H1 (cell line): ENCODE results near the gene LITAF. TPM values are rescaled to one million over a fixed set of nuclear protein-coding genes. Genes with fewer than 3 reads are reported as not detected.

Experiments
- CTCF ChIA-PET: fragments of 300-600 bp; sonication (Branson Sonifier 250); formaldehyde crosslinking; loops from one replicate; lab custom pipeline; 2021; ENCODE audit not compliant: partially characterized antibody; lab: Charles Lee
- POLR2A ChIA-PET: fragments of 300-600 bp; sonication (Branson Sonifier 250); formaldehyde crosslinking; loops from one replicate; lab custom pipeline; 2021; ENCODE audit warnings: inconsistent platforms; ENCODE audit not compliant: partially characterized antibody; lab: Charles Lee
- DNase-seq, 2 experiments: peaks; one replicate each; pipeline versions ENCODE4 v3.0.0 to v3.0.0-alpha.2; 2010 to 2022; ENCODE audit warnings: low spot score in 2 of 2, low read depth in 1 of 2, mixed read lengths in 1 of 2
- FAIRE-seq: peaks from 2 replicates; lab custom pipeline; 2011; peaks lifted over from hg19 to GRCh38; lab: Jason Lieb, UNC
- H2AFZ ChIP-seq: 2 replicates; pipeline ENCODE4 v1.8.1; 2012; ENCODE audit warnings: low read length, inconsistent platforms
- H2AK5ac ChIP-seq: 2 replicates; pipeline ENCODE4 v1.6.1; 2013; ENCODE audit warnings: low read depth, low read length
- H2BK120ac ChIP-seq: replicated peaks from 2 replicates; pipeline ENCODE3; 2013; ENCODE audit warnings: low read depth, low read length, inconsistent platforms
- H2BK12ac ChIP-seq: 2 replicates; pipeline ENCODE4 v1.6.1; 2013; ENCODE audit warnings: low read depth, low read length
- H2BK15ac ChIP-seq: 2 replicates; pipeline ENCODE4 v1.6.1; 2013; ENCODE audit warnings: low read length
- H2BK20ac ChIP-seq: 2 replicates; pipeline ENCODE4 v1.6.1; 2013; ENCODE audit warnings: low read length
- H2BK5ac ChIP-seq: 2 replicates; pipeline ENCODE4 v1.6.1; 2013; ENCODE audit warnings: low read depth, low read length
- H3K14ac ChIP-seq: 2 replicates; pipeline ENCODE4 v1.6.1; 2013; ENCODE audit warnings: inconsistent platforms; ENCODE audit not compliant: insufficient read length
- H3K18ac ChIP-seq: 2 replicates; pipeline ENCODE4 v1.6.1; 2013; ENCODE audit warnings: low read length; ENCODE audit errors: extremely low read depth
- H3K23ac ChIP-seq: 2 replicates; pipeline ENCODE4 v1.6.1; 2013; ENCODE audit warnings: inconsistent platforms; ENCODE audit not compliant: insufficient read length
- H3K23me2 ChIP-seq: 2 replicates; pipeline ENCODE4 v1.6.1; 2013; ENCODE audit warnings: low read depth, low read length
- H3K27ac ChIP-seq: 2 replicates; pipeline ENCODE4 v1.6.1; 2011; ENCODE audit warnings: low read depth, low read length, inconsistent platforms
- H3K27me3 ChIP-seq, 4 experiments: replicated peaks in 1 of 4; 1 replicate in 1 of 4; 2 replicates in 3 of 4; pipeline versions ENCODE4 v1.6.1 to v1.8.1; 2011 to 2013; ENCODE audit warnings: low read length in 3 of 4, mild to moderate bottlenecking in 3 of 4, inconsistent platforms in 2 of 4, mixed read lengths in 2 of 4, moderate library complexity in 1 of 4; ENCODE audit not compliant: control insufficient read depth in 3 of 4, insufficient read depth in 3 of 4; ENCODE audit errors: extremely low read depth in 1 of 4
- H3K36me3 ChIP-seq, 4 experiments: 2 replicates each; pipeline versions ENCODE4 v1.6.1 to v1.8.1; 2011 to 2013; ENCODE audit warnings: mild to moderate bottlenecking in 4 of 4, low read length in 3 of 4, moderate library complexity in 2 of 4, control low read depth in 1 of 4, inconsistent platforms in 1 of 4; ENCODE audit not compliant: insufficient read depth in 4 of 4, control insufficient read depth in 2 of 4
- H3K4ac ChIP-seq: replicated peaks from 2 replicates; pipeline ENCODE3; 2013; ENCODE audit warnings: low read length, low read depth, mixed read lengths, inconsistent platforms; ENCODE audit not compliant: insufficient read length
- H3K4me1 ChIP-seq, 4 experiments: replicated peaks in 1 of 4; 1 replicate in 1 of 4; 2 replicates in 3 of 4; pipeline versions ENCODE4 v1.6.1 to v1.8.1; 2011 to 2013; ENCODE audit warnings: low read length in 3 of 4, inconsistent platforms in 2 of 4, mixed read lengths in 1 of 4; ENCODE audit not compliant: insufficient read depth in 4 of 4, control insufficient read depth in 3 of 4
- H3K4me2 ChIP-seq, 2 experiments: 2 replicates each; pipeline versions ENCODE4 v1.6.1 to v1.8.1; 2011 to 2013; ENCODE audit warnings: low read depth in 2 of 2, low read length in 2 of 2, control low read depth in 1 of 2, inconsistent platforms in 1 of 2, mild to moderate bottlenecking in 1 of 2; ENCODE audit not compliant: insufficient read depth in 1 of 2
- H3K4me3 ChIP-seq, 4 experiments: fragments of 200-600, 300-600 bp in 1 of 4; sonication (generic), shearing (Covaris generic), sonication (Bioruptor Twin) in 1 of 4; 2 replicates each; pipeline versions ENCODE4 v1.5.1 to v1.8.1; 2011 to 2016; ENCODE audit warnings: low read length in 4 of 4, low read depth in 3 of 4, control low read depth in 2 of 4, inconsistent platforms in 2 of 4, mild to moderate bottlenecking in 2 of 4, mixed read lengths in 1 of 4, moderate library complexity in 1 of 4; ENCODE audit not compliant: insufficient read depth in 2 of 4; ENCODE audit errors: extremely low read depth in 1 of 4
- H3K56ac ChIP-seq: replicated peaks from 2 replicates; pipeline ENCODE3; 2013; ENCODE audit warnings: low read depth, mild to moderate bottlenecking, mixed read lengths, low read length, inconsistent platforms; ENCODE audit not compliant: insufficient read length
- H3K79me1 ChIP-seq: 2 replicates; pipeline ENCODE4 v1.6.1; 2013; ENCODE audit warnings: low read depth, low read length, control low read depth
- H3K79me2 ChIP-seq, 2 experiments: 2 replicates each; pipeline versions ENCODE4 v1.6.1 to v1.8.1; 2012 to 2013; ENCODE audit warnings: low read length in 2 of 2, mild to moderate bottlenecking in 2 of 2, inconsistent platforms in 1 of 2; ENCODE audit not compliant: insufficient read depth in 2 of 2, control insufficient read depth in 1 of 2
- H3K9ac ChIP-seq, 4 experiments: replicated peaks in 1 of 4; 1 replicate in 1 of 4; 2 replicates in 3 of 4; pipeline versions ENCODE4 v1.6.1 to v1.8.1; 2011 to 2013; ENCODE audit warnings: low read depth in 3 of 4, low read length in 3 of 4, control low read depth in 2 of 4, mild to moderate bottlenecking in 2 of 4, moderate library complexity in 2 of 4, inconsistent platforms in 1 of 4; ENCODE audit errors: extremely low read depth in 1 of 4
- H3K9me3 ChIP-seq, 2 experiments: 2 replicates each; pipeline versions ENCODE4 v1.6.1 to v1.8.1; 2012 to 2013; ENCODE audit warnings: mild to moderate bottlenecking in 2 of 2, moderate library complexity in 2 of 2, control low read depth in 1 of 2, inconsistent platforms in 1 of 2, low read depth in 1 of 2, low read length in 1 of 2, mixed read lengths in 1 of 2; ENCODE audit not compliant: insufficient read depth in 2 of 2
- H4K20me1 ChIP-seq, 2 experiments: replicated peaks in 1 of 2; 2 replicates each; pipeline versions ENCODE3 to v1.8.1; 2011 to 2013; ENCODE audit warnings: inconsistent platforms in 2 of 2, low read length in 2 of 2, mild to moderate bottlenecking in 1 of 2; ENCODE audit not compliant: insufficient read depth in 2 of 2, control insufficient read depth in 1 of 2
- H4K5ac ChIP-seq: 2 replicates; pipeline ENCODE4 v1.6.1; 2013; ENCODE audit warnings: low read length, low read depth, mixed read lengths, inconsistent platforms; ENCODE audit not compliant: insufficient read length
- H4K8ac ChIP-seq: 2 replicates; pipeline ENCODE4 v1.8.0; 2013; ENCODE audit warnings: mild to moderate bottlenecking, moderate library complexity, low read length, inconsistent platforms; ENCODE audit not compliant: insufficient read depth; ENCODE audit errors: extremely low read depth
- H4K91ac ChIP-seq: replicated peaks from 2 replicates; pipeline ENCODE3; 2013; ENCODE audit warnings: low read length, mixed read lengths, inconsistent platforms; ENCODE audit not compliant: insufficient read length
- POLR2A ChIP-seq, 2 experiments: IDR thresholded peaks; 1 replicate in 1 of 2; 2 replicates in 1 of 2; pipeline ENCODE4 v1.6.1; 2011; ENCODE audit warnings: low read depth in 2 of 2, low read length in 2 of 2, mild to moderate bottlenecking in 2 of 2; ENCODE audit errors: control extremely low read depth in 1 of 2
- POLR2AphosphoS5 ChIP-seq: IDR thresholded peaks from 2 replicates; pipeline ENCODE4 v1.6.1; 2011; ENCODE audit warnings: low read depth, low read length
- RXRA ChIP-seq: IDR thresholded peaks from 2 replicates; pipeline ENCODE4 v1.6.1; 2011; ENCODE audit warnings: low read depth, mild to moderate bottlenecking, low read length, moderate library complexity; ENCODE audit not compliant: insufficient read depth
- SP4 ChIP-seq: IDR thresholded peaks from 2 replicates; pipeline ENCODE4 v1.6.1; 2012; ENCODE audit warnings: low read length, inconsistent platforms
- TCF12 ChIP-seq: IDR thresholded peaks from 2 replicates; pipeline ENCODE4 v1.6.1; 2011; ENCODE audit warnings: low read depth, mild to moderate bottlenecking, low read length
- YY1 ChIP-seq: IDR thresholded peaks from 2 replicates; pipeline ENCODE4 v1.6.1; 2011; ENCODE audit warnings: low read depth, mild to moderate bottlenecking, low read length
- WGBS, 2 experiments: shearing (Covaris generic) in 1 of 2; methylation state at CpG; one replicate each; pipeline versions ENCODE4 v1.1.6 to v1.1.7; 2013 to 2015; ENCODE audit warnings: low lambda C conversion rate in 2 of 2, mixed read lengths in 2 of 2, inconsistent platforms in 1 of 2, low coverage in 1 of 2, missing lambda C conversion rate in 1 of 2; ENCODE audit not compliant: insufficient replicate concordance in 2 of 2, insufficient coverage in 1 of 2, insufficient read length in 1 of 2; ENCODE audit errors: extremely low coverage in 1 of 2, missing lambda C conversion rate in 1 of 2; 5-methylcytosine and 5-hydroxymethylcytosine counted together
- polyA plus RNA-seq, 7 experiments: library from polyadenylated mRNA; depleted of rRNA in 3 of 7; stranded (reverse) in 5 of 7; unstranded in 2 of 7; fragments of >200 nt in 5 of 7; fragments of 200-250 nt in 2 of 7; gene quantifications; 1 replicate in 5 of 7; 2 replicates in 1 of 7; 4 replicates in 1 of 7; pipeline versions ENCODE4 v1.2.1 to v1.2.3, GENCODE V29; 2011 to 2013; ENCODE audit warnings: missing spikeins in 2 of 7, mixed read lengths in 2 of 7
- total RNA-seq: library from RNA; stranded (reverse); fragmentation: NEBNext Ultra II Directional; extraction: Animal tissue kit (Norgen Biotek cat#: 25700); gene quantifications from 2 replicates; pipeline ENCODE4 v1.2.1, GENCODE V29; 2021

Gene LITAF
- total and polyA plus RNA-seq, 2 of the 8 experiments (the other 6 are each of a cell fraction or from before 2014, with no cell fraction given), result 165 to 205 TPM

- Histone ChIP-seq H2BK20ac (no peak overlapping the region), H2AFZ (no peak overlapping the region), H3K23me2 (no peaks in the 10 kb centered on the region), H3K36me3 (no peaks in the 10 kb centered on the region), H4K91ac (no peak overlapping the region), H3K27me3 (no peaks in the 10 kb centered on the region), H3K4me2 (no peak overlapping the region), H3K14ac (no peak overlapping the region), H3K4me3 (no peak overlapping the region), H2BK5ac (no peak overlapping the region), H2BK12ac (no peak overlapping the region), H3K79me1 (no peaks in the 10 kb centered on the region), H2BK15ac (no peak overlapping the region), H3K23ac (no peak overlapping the region), H4K5ac (no peak overlapping the region), H3K79me2 (no peaks in the 10 kb centered on the region), H3K56ac (no peak overlapping the region), H3K27ac (no peak overlapping the region), H2AK5ac (no peak overlapping the region), H3K9ac (no peak overlapping the region), H3K18ac (no peak overlapping the region), H3K4ac (no peak overlapping the region), H4K8ac (no peak overlapping the region), H4K20me1 (no peaks in the 10 kb centered on the region), H2BK120ac (no peak overlapping the region), H3K9me3 (no peaks in the 10 kb centered on the region), H3K4me1 (peaks cover 0 to 3% (median 0%) of the 10 kb centered on the region in 4 experiments; a peak in 4 of 7 replicates)
- no peak for TF ChIP-seq YY1
- TF ChIP-seq POLR2AphosphoS5, result no peak
- no peak for TF ChIP-seq SP4
- no peak for TF ChIP-seq TCF12
- TF ChIP-seq POLR2A (IDR thresholded peaks at IDR 0.05; ENCODE audit: control extremely low read depth in 1 of 2, low read depth in 2 of 2, low read length in 2 of 2), result no peak
- no peak for TF ChIP-seq RXRA
- no peak for DNase-seq
- CTCF ChIA-PET, result interaction anchor here (0.6 to 5.7 kb wide), 11 partner anchors 16 to 295 kb away, joined by 3 to 55 read pairs (median 4); no protein-coding TSS in a partner anchor
- no peak for FAIRE-seq
- POLR2A ChIA-PET, result interaction anchor here (1.2 kb wide), 1 partner anchor 11 kb away, joined by 5 read pairs; no protein-coding TSS in a partner anchor
- WGBS, 2 experiments, result 94% methylated on average over 11 of the region's 11 CpGs; no CpG with 5 or more reads in 1 of the 2 experiments
Measured at GRCh38 chr16:11535494-11535893, 51.2 kb downstream of the LITAF start.
